CD4-positive, alpha-beta T cell treated with Interleukin-6 at 100 ng/mL for 8 hours (primary cell): Measurements from ENCODE around the gene DEFB128.

Experiments used
- DNase-seq: peaks from one replicate; pipeline ENCODE4 v3.0.0-alpha.2; 2020; ENCODE audit warnings: mixed read lengths, low spot score

Gene DEFB128

GRCh38 chr20:152131-152530 is 37.4 kb downstream of the DEFB128 start:
- no peak for DNase-seq

GRCh38 chr20:145877-146276 is 43.6 kb downstream of the DEFB128 start:
- DNase-seq = no peak

DNA sequence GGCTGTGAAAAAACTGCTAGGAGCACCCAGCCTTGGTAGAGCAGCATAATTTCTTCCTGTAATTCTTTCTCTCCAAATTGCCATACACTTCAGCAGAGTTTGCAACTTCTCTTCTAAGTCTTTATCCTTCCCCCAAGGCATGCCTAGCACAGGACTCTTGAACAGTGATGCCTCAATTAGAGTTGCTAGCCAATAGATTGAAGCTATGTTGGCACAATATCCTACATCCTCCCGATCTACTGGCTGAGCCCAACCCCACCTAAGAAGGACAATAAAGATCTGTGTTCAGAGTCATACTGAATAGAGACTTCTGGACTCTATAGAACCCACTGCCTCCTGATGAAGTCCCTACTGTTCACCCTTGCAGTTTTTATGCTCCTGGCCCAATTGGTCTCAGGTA is 47.2 kb downstream of the DEFB128 start, which contains the start of gene DEFB126:
Gene DEFB126, plus strand, starts transcription at position 301 of the 400 bp plus-strand sequence. Its CDS starts 39 bp downstream, at position 340.
- no peak for DNase-seq
